Neuronal stem cell (in vitro differentiated cells): ENCODE results near the gene ERVFRD-1.
"Not testable (repeated sequence)": the region's sequence is repeated elsewhere in the genome, so short reads cannot be mapped to it uniquely, and the experiment has no call there.

Experiments used
- DNase-seq: peaks from one replicate; pipeline ENCODE4 v3.0.0-alpha.2; 2013; ENCODE audit warnings: low spot score
- H2AFZ ChIP-seq: one replicate; pipeline ENCODE4 v1.6.1; 2013; ENCODE audit warnings: mild to moderate bottlenecking, low read length, inconsistent platforms
- H2AK5ac ChIP-seq: 2 replicates; pipeline ENCODE4 v1.6.1; 2013; ENCODE audit warnings: low read depth, mild to moderate bottlenecking, inconsistent platforms, low read length, moderate library complexity, mixed read lengths
- H2BK120ac ChIP-seq: 2 replicates; pipeline ENCODE4 v1.6.1; 2013; ENCODE audit warnings: low read depth, mild to moderate bottlenecking, inconsistent platforms, low read length, moderate library complexity, mixed read lengths
- H2BK12ac ChIP-seq: one replicate; pipeline ENCODE4 v1.6.1; 2013; ENCODE audit warnings: low read length, inconsistent platforms
- H2BK15ac ChIP-seq: 2 replicates; pipeline ENCODE4 v1.6.1; 2013; ENCODE audit warnings: mild to moderate bottlenecking, low read length, inconsistent platforms, mixed read lengths
- H2BK5ac ChIP-seq: one replicate; pipeline ENCODE4 v1.6.1; 2013; ENCODE audit warnings: inconsistent platforms, mild to moderate bottlenecking, low read length, moderate library complexity
- H3K14ac ChIP-seq: one replicate; pipeline ENCODE4 v1.6.1; 2013; ENCODE audit warnings: low read length, inconsistent platforms
- H3K18ac ChIP-seq: 2 replicates; pipeline ENCODE4 v1.6.1; 2013; ENCODE audit warnings: low read length, inconsistent platforms
- H3K23ac ChIP-seq: 2 replicates; pipeline ENCODE4 v1.6.1; 2013; ENCODE audit warnings: low read depth, mild to moderate bottlenecking, mixed read lengths, low read length, inconsistent platforms; ENCODE audit not compliant: poor library complexity
- H3K27ac ChIP-seq: replicated peaks from 3 replicates; pipeline ENCODE4 v1.5.1; 2013; ENCODE audit warnings: low read length, inconsistent platforms
- H3K27me3 ChIP-seq, 3 experiments: 2 replicates each; pipeline ENCODE4 v1.6.1; 2013; ENCODE audit warnings: low read length in 3 of 3, mild to moderate bottlenecking in 2 of 3, inconsistent platforms in 1 of 3, low read depth in 1 of 3, mixed read lengths in 1 of 3, moderate library complexity in 1 of 3; ENCODE audit not compliant: control insufficient read depth in 3 of 3, insufficient read depth in 3 of 3
- H3K36me3 ChIP-seq, 2 donors: replicated peaks in 1 of 2; 2 replicates each; pipeline ENCODE4 v1.6.1; 2013; ENCODE audit warnings: low read length in 2 of 2; ENCODE audit not compliant: control insufficient read depth in 2 of 2, insufficient read depth in 2 of 2
- H3K4ac ChIP-seq: 2 replicates; pipeline ENCODE4 v1.6.1; 2013; ENCODE audit warnings: inconsistent platforms, mild to moderate bottlenecking, low read length, moderate library complexity
- H3K4me1 ChIP-seq, 2 donors: 1 replicate in 1 of 2; 2 replicates in 1 of 2; pipeline ENCODE4 v1.6.1; 2013; ENCODE audit warnings: low read length in 2 of 2, low read depth in 1 of 2; ENCODE audit not compliant: control insufficient read depth in 2 of 2, insufficient read depth in 1 of 2
- H3K4me2 ChIP-seq: one replicate; pipeline ENCODE4 v1.6.1; 2013; ENCODE audit warnings: mild to moderate bottlenecking, low read length, inconsistent platforms; ENCODE audit not compliant: insufficient read depth, poor library complexity, severe bottlenecking
- H3K4me3 ChIP-seq, 2 donors: 2 replicates each; pipeline ENCODE4 v1.5.1; 2013; ENCODE audit warnings: low read length in 2 of 2, mild to moderate bottlenecking in 2 of 2, inconsistent platforms in 1 of 2, moderate library complexity in 1 of 2
- H3K79me1 ChIP-seq: one replicate; pipeline ENCODE4 v1.6.1; 2013; ENCODE audit warnings: low read depth, mild to moderate bottlenecking, inconsistent platforms, low read length, moderate library complexity
- H3K9ac ChIP-seq: one replicate; pipeline ENCODE4 v1.6.1; 2013; ENCODE audit warnings: mild to moderate bottlenecking, low read depth, low read length, inconsistent platforms; ENCODE audit not compliant: poor library complexity
- H3K9me3 ChIP-seq, 2 donors: replicated peaks in 1 of 2; 2 replicates each; pipeline versions ENCODE3 to v1.6.1; 2013; ENCODE audit warnings: low read length in 2 of 2, mild to moderate bottlenecking in 2 of 2, inconsistent platforms in 1 of 2, low read depth in 1 of 2, mixed read lengths in 1 of 2, moderate library complexity in 1 of 2; ENCODE audit not compliant: control insufficient read depth in 2 of 2, insufficient read depth in 1 of 2
- H4K8ac ChIP-seq: one replicate; pipeline ENCODE4 v1.6.1; 2013; ENCODE audit warnings: low read depth, mild to moderate bottlenecking, inconsistent platforms, low read length, moderate library complexity
- H4K91ac ChIP-seq: one replicate; pipeline ENCODE4 v1.6.1; 2013; ENCODE audit warnings: low read length, low read depth, mild to moderate bottlenecking, inconsistent platforms; ENCODE audit not compliant: poor library complexity
- WGBS, 2 donors: extraction: QIAGEN DNeasy Blood & Tissue Kit; methylation state at CpG; one replicate each; pipeline ENCODE4 v1.1.7; 2013; ENCODE audit warnings: missing lambda C conversion rate in 2 of 2, mixed read lengths in 1 of 2; ENCODE audit not compliant: insufficient read length in 2 of 2, insufficient replicate concordance in 1 of 2; ENCODE audit errors: extremely low coverage in 2 of 2; 5-methylcytosine and 5-hydroxymethylcytosine counted together

The ERVFRD-1 gene

DNA sequence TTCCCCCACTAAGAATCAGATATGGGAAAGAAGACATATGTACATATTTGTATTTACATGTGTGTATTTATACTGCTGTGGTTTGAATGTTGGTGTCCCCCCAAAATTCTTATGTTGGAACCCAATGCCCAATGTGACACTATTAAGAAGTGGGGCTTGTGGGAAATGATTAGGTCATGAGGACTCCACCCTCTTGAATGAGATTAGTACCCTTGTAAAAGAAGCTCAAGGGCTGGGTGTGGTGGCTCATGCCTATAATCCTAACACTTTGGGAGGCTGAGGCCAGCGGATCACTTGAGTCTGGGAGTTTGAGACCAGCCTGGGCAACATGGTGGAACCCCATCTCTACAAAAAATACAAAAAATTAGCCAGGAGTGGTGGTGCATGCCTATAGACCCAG lies 21.8 kb downstream of the ERVFRD-1 start:
- Histone ChIP-seq H3K4me2 (no peak overlapping the region), H3K9me3 (no peaks in the 10 kb centered on the region), H3K79me1 (no peaks in the 10 kb centered on the region), H3K4me1 (no peaks in the 10 kb centered on the region), H3K27ac (no peak overlapping the region), H2BK120ac (no peak overlapping the region), H3K4me3 (no peak overlapping the region), H3K23ac (no peak overlapping the region), H4K8ac (no peak overlapping the region), H3K4ac (no peak overlapping the region), H3K18ac (no peak overlapping the region), H2BK15ac (no peak overlapping the region), H4K91ac (no peak overlapping the region), H2BK12ac (no peak overlapping the region), H3K36me3 (no peaks in the 10 kb centered on the region), H2AFZ (no peak overlapping the region), H2AK5ac (no peak overlapping the region), H3K14ac (no peak overlapping the region), H3K9ac (no peak overlapping the region), H3K27me3 (no peaks in the 10 kb centered on the region), H2BK5ac (no peak overlapping the region)
- DNase-seq, result no peak
- WGBS, 2 donors, result no CpG with 5 or more reads among the region's 1 CpG

DNA sequence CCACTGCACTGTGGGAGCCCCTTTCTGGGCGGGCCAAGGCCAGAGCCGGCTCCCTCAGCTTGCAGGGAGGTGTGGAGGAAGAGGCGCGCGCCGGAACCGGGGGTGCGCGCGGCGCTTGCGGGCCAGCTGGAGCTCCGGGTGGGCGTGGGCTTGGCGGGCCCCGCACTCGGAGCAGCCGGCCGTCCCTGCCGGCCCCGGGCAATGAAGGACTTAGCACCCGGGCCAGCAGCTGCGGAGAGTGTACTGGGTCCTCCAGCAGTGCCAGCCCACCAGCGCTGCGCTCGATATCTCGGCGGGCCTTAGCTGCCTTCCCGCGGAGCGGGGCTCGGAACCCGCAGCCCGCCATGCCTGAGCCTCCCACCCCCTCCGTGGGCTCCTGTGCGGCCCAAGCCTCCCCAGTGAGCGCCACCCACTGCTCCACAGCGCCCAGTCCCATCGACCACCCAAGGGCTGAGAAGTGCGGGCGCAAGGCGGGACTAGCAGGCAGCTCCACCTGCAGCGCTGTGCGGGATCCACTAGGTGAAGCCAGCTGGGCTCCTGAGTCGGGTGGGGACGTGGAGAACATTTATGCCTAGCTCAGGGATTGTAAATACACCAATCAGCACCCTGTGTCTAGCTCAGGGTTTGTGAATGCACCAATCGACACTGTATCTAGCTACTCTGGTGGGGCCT lies 24.2 kb downstream of the ERVFRD-1 start:
- not testable (repeated sequence) for H3K4me1 ChIP-seq

DNA sequence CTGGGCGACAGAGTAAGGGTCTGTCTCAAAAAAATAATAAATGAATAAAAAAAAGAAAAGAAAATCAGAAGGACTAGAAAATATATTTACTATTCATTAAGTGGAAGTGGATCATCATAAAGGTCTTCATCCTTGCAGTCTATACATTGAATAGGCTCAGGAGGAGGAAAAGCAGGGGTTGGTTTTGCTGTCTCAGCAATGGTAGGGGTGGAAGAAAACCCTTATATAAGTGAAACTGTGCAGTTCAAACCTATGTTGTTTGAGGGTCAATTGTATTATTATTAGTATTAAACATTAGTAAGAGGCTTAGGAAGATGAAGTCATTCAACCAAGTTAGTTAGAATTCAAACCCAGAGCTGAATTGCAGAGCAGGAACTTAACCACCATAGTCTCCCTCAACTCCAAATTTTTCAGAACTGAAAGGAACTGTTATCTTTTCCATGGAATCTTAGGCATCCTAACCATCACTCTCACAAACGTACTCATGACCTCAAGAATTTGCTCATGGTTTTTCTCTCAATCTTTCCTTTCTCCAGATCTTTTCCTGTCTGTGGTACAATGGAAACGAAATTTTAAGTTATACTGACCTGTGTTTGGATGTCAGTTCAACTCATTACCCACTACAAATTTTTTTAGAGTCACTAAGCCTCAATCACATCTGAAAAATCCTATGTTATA lies 25.6 kb downstream of the ERVFRD-1 start:
- H3K4me3 ChIP-seq, result no peak overlapping the region
- H3K9me3 ChIP-seq, result no peaks in the 10 kb centered on the region
- no peak overlapping the region for H3K4me2 ChIP-seq
- no peak overlapping the region for H4K8ac ChIP-seq
- no peak overlapping the region for H4K91ac ChIP-seq
- H2AK5ac ChIP-seq, result no peak overlapping the region
- no peak overlapping the region for H2AFZ ChIP-seq
- no CpG with 5 or more reads among the region's 3 CpGs for WGBS, 2 donors
- no peak overlapping the region for H2BK15ac ChIP-seq
- no peak overlapping the region for H2BK5ac ChIP-seq
- H3K79me1 ChIP-seq, result no peaks in the 10 kb centered on the region
- no peak overlapping the region for H3K4ac ChIP-seq
- no peak overlapping the region for H3K18ac ChIP-seq
- no peaks in the 10 kb centered on the region for H3K4me1 ChIP-seq
- no peaks in the 10 kb centered on the region for H3K36me3 ChIP-seq
- H3K14ac ChIP-seq, result no peak overlapping the region
- no peak overlapping the region for H3K27ac ChIP-seq
- H3K27me3 ChIP-seq, result peaks cover 0 to 6% (median 0%) of the 10 kb centered on the region in 3 experiments
- no peak overlapping the region for H2BK120ac ChIP-seq
- DNase-seq, result no peak
- no peak overlapping the region for H3K23ac ChIP-seq
- no peak overlapping the region for H3K9ac ChIP-seq
- H2BK12ac ChIP-seq, result no peak overlapping the region

More for the DNA sequence above, 24.2 kb downstream of the ERVFRD-1 start:
- not testable (repeated sequence) for H3K27ac ChIP-seq, H2AK5ac ChIP-seq, H3K27me3 ChIP-seq, H2BK15ac ChIP-seq, H4K91ac ChIP-seq, H3K14ac ChIP-seq, H3K18ac ChIP-seq, H3K23ac ChIP-seq, H3K36me3 ChIP-seq, H3K4me2 ChIP-seq, H2BK120ac ChIP-seq, H3K9ac ChIP-seq, H2BK12ac ChIP-seq, H3K4ac ChIP-seq, DNase-seq, H4K8ac ChIP-seq, H3K9me3 ChIP-seq, H3K4me3 ChIP-seq, H2BK5ac ChIP-seq, H2AFZ ChIP-seq, H3K79me1 ChIP-seq
- no CpG with 5 or more reads among the region's 47 CpGs for WGBS, 2 donors

DNA sequence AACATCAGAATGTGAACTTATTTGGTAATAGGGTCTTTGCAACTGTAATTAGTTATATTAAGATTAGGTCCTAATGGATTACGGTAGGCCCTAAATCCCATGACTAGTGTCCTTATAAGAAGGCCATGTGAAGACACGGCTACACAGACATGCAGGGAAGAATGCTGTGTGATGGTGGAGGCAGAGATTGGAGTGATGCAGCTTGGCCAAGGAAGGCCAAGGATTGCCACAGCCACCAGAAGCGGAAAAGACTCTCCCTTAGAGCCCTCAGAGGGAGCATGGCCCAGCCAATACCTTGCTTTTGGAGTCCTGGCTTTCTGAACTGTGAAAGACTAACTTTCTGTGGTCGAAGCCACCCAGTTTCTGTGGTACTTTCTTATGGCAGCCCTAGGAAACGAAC lies 27.6 kb downstream of the ERVFRD-1 start:
- Histone ChIP-seq H2AK5ac (no peak overlapping the region), H2AFZ (no peak overlapping the region), H2BK5ac (no peak overlapping the region), H3K27ac (no peak overlapping the region), H3K27me3 (peaks cover 0 to 6% (median 0%) of the 10 kb centered on the region in 3 experiments), H3K9ac (no peak overlapping the region), H2BK120ac (no peak overlapping the region), H3K14ac (no peak overlapping the region), H2BK15ac (no peak overlapping the region), H3K36me3 (no peaks in the 10 kb centered on the region), H3K4ac (no peak overlapping the region), H3K9me3 (no peaks in the 10 kb centered on the region), H4K8ac (no peak overlapping the region), H3K4me2 (no peak overlapping the region), H3K4me1 (no peaks in the 10 kb centered on the region), H4K91ac (no peak overlapping the region), H3K4me3 (no peak overlapping the region), H3K23ac (no peak overlapping the region), H3K79me1 (no peaks in the 10 kb centered on the region), H2BK12ac (no peak overlapping the region), H3K18ac (no peak overlapping the region)
- DNase-seq, result no peak
- no CpG with 5 or more reads among the region's 5 CpGs for WGBS, 2 donors
